T1000 (cell line): ENCODE data around the gene FLRT1.
A peak's percentile ranks its signal among the peaks of the same experiment; 100 is the strongest.

ENCODE experiments used
- DNase-seq: peaks from one replicate; lab custom pipeline; 2025; ENCODE audit warnings: mixed read lengths; lab: John Stamatoyannopoulos, UW

FLRT1 gene, protein sequence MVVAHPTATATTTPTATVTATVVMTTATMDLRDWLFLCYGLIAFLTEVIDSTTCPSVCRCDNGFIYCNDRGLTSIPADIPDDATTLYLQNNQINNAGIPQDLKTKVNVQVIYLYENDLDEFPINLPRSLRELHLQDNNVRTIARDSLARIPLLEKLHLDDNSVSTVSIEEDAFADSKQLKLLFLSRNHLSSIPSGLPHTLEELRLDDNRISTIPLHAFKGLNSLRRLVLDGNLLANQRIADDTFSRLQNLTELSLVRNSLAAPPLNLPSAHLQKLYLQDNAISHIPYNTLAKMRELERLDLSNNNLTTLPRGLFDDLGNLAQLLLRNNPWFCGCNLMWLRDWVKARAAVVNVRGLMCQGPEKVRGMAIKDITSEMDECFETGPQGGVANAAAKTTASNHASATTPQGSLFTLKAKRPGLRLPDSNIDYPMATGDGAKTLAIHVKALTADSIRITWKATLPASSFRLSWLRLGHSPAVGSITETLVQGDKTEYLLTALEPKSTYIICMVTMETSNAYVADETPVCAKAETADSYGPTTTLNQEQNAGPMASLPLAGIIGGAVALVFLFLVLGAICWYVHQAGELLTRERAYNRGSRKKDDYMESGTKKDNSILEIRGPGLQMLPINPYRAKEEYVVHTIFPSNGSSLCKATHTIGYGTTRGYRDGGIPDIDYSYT

DNA sequence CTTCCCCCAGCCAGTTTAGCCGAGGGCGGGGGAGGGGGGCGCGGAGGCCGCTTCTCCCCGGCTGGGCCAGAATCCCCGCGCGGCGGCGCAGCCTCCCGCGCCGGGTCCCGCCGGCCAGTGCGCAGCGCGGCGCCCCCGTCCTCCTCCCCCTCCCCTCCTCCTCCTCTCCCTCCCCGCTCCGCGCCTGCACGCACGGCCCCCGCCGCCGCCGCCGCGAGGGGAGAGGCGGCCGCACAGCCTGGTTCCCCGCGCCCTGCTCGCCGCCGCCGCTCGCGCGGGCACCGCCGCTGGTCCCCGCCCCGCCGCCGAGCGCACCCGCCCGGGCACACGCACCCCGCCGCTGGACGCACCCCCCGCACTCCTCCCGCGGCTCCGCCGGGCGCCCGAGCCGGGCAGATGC, at the start of gene FLRT1:
Gene FLRT1 (plus strand): TSS at position 356 of the 400 bp plus-strand sequence. CDS start 80,337 bp downstream, outside the sequence.
- DNase-seq, result no peak

DNA sequence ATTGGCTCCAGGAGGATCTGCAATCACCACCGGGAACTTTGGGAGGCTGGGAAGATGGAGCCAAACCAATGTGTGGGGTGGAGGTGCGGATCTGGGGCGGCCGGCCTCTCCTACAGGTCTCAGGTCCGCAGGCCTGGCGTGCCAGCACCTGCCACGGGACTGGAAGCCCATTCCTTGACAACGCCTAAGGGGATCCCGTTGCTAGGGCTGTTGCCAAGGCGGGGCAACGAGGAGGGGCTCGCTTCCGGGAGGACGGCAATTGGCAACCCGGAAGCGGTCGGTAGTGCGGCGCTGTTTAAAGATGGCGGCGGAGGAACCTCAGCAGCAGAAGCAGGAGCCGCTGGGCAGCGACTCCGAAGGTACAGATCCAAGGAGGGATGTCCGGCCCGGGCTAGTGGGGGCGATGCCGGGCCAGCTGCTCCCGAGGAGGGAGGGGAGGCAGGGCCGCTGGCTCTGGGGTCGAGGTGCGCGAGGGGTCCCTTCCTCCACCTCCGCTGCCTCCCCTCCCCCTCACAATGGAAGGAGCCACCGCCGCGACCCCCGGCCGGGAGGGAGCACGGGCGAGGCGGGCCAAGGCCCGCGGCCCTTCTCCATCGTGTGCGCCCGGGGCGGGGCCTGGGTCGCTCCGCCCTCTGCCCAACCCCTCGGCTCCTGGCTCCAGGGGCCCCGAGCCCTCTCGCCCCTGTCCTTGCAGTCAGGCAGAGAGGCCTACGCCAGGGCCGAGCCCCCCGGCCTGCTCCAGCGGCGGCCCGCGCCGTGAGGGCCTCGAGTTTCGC, 49.4 kb upstream of the FLRT1 start, which contains the start of gene OTUB1:
Gene OTUB1 (plus strand): TSS at position 283 of the 776 bp plus-strand sequence. CDS start 19 bp downstream, at position 302.
- DNase-seq, result peak; percentile 85

DNA sequence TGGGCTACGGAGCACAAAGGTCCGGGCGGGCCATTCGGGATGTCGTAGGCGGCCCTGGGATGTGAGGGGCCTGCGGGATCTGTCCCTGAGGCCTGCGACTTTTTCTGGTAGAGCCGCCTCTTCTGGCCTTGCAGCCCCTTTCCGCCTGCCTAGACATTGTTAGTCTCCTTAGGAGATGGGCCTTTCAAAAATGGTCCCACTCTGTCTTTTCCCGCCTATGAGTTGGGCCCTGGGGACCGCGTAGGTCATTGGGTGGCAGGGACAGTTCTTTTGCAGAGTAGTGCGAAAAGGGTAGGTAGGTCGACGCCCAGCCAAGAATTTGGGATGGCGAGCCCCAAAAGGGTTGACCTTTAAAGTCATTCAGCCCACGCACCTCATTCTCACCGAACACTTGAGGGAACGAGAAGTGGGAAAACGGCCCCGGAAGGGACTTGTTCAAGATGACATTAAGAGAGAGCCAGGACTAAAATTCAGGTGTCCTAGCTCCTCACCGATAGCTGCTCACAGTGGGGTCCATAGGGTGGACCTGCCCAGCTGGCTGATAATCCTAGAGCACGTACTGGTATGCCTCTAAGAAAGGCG, 48.7 kb upstream of the FLRT1 start:
- DNase-seq, result no peak

DNA sequence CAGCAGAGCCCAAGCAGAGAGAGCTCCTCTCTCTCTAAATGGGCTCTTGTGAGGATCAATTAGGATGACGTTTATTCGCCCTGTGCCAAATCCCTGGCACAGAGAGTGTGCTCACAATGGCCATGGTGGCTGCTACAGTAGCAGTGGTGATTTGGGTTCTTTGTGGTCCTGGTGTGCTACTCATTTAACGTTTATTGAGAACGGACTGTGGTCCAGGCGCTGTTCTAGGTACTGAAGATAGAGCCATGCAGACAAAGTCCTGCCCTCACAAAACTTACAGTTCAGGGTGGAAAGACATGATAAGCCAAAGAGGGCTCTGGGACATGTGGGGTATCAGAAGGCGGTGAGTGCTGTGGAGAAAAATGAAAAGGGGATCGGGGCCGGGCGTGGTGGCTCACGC, 44.2 kb upstream of the FLRT1 start:
- no peak for DNase-seq

DNA sequence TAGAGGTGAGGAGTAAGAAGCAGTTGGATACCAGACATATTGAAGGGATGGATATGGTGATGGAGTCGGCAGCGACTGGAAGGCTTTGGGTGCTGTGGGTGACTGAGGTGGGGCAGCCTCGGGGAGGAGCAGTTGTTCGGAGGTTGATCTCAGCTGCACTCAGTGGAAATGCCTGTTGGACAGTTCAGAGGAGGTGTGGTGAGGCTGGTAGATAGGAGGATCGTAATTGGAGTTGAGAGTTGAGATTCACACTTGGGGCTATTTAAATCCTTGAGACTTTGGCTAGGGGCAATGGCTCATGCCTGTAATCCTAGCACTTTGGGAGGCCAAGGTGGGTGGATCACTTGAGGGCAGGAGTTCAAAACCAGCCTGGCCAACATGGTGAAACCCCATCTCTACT, 42.6 kb upstream of the FLRT1 start:
- no peak for DNase-seq

DNA sequence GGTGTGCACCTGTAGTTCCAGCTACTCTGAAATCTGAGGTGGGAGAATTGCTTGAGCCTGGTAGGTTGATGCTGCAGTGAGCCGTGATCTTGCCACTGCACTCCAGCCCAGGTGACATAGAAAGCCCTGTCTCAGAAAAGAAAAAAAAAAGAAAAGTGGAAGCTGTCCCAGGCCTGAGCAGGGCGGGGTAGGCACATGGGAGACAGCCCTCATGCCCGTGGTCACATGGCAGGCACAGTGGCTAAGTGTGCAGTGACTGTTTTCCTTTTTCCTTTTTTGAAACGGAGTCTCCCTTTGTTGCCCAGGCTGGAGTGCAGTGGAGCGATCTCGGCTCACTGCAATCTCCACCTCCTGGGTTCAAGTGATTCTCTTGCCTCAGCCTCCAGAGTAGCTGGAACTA, 41.7 kb upstream of the FLRT1 start:
- DNase-seq, result no peak

DNA sequence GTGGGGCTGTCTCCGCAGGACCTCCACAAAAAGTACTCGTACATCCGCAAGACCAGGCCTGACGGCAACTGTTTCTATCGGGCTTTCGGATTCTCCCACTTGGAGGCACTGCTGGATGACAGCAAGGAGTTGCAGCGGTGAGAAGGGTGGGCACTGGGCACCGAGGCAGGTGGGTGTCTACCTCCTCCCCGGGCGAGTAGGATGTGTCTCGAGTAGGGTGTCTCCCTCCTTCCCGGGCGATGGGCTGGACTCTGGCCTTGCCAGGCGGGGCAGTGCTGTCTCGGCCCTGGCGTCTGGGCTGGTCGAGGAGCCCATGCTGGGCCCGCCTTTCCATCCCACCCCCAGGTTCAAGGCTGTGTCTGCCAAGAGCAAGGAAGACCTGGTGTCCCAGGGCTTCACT, 39.2 kb upstream of the FLRT1 start:
- no peak for DNase-seq

DNA sequence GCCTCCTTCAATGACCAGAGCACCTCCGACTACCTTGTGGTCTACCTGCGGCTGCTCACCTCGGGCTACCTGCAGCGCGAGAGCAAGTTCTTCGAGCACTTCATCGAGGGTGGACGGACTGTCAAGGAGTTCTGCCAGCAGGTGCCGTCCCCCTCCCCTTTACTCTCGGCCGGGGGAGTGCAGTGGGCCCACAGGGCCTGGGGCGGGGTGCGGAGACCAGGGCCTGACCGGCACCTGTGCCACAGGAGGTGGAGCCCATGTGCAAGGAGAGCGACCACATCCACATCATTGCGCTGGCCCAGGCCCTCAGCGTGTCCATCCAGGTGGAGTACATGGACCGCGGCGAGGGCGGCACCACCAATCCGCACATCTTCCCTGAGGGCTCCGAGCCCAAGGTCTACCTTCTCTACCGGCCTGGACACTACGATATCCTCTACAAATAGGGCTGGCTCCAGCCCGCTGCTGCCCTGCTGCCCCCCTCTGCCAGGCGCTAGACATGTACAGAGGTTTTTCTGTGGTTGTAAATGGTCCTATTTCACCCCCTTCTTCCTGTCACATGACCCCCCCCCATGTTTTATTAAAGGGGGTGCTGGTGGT, 38.5 kb upstream of the FLRT1 start:
- no peak for DNase-seq

DNA sequence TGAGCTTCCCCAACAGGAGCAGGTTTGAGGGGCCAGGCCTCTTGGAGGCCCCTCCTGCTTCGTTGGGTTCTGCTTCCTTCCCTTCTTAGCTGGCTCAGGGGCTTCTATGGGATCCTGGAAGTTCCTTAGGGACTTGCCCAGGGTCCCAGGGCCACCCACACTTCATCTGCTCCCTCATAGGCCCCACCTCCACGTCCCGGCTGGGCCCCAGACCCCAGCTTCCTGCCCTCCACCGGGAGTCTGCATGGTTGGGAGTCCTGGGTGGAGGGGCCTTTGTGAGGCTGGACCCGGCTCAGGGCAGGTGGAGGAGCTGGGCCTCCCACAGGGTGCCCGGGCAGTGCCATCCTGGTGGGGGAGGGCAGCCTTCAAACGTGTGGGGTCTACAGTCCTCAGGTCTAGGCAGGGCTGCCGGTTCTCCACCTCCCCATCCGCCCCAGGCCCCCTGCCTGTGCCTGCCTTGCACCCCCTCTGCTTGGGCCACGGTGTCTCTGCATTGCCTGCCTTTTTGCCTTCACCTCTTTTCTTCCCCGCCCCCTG, 37.9 kb upstream of the FLRT1 start:
- no peak for DNase-seq

DNA sequence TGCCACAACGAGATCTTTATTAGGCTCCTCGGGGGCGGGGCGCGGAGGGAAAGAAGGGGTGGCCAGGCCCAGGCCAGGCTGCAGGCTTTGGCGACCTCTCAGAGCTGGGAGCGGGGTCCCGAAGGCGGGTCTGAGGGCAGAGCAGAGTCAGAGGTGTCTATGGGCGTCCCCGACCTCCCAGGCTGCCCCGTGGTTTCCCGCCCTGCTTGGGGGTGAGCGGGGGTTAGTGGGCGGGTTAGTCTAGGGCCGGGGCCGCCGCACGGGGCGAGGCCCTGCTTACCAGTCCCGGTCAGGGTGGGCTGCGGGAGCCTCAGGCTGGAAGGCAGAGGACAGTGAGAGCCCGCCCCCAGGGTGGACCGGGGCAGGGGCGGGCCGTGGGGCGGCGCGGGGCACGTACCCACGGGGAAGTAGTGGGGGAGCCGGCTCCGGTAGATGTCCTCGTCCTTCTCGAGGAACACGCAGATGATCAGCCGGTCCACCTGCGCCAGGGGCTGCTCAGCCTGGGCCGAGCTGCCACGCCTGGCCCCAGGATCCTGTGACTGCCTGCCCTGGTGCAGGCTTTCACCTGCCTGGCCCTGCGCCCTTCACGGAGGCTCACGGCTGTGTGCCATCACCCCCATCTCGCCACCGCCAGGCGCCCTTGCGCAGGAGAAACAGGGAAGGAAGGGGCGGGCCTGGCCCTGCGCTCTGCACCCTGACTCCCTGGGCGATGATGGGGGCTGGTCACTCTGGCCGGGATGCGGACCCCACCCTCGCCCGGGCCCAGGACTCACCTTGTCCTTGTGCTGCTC, 37.0 kb upstream of the FLRT1 start:
- no peak for DNase-seq

DNA sequence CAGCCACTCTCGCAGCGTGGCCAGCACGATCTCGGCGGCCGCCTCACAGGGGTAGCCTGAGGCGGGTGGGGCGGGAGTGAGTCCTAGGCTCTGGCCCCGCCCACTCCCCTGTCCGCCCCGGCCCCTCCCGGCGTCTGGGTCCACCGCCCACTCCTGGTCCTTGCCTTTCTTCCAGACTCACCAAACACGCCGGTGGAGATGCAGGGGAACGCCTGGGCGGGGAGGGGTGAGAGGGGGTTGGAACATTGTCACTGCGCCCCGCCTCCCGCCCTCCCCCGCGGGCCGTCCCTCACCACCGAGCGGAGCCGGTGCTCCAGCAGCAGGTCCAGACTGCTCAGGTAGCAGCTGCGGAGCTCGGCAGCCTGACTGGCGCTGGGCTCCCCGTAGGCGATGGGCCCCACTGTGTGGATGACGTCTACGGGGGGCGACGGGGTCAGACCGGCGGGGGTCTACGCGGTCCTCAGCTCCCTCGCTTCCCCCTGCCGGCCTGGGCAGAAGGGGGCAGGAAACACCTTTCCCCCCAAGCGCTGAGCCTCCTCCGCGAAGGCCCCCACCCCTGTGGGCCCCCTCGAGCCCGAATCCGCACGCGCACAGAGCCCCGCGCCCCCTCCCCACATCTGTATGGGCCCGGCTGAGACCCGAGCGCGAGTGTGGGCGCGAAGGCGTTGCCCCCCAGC, 36.2 kb upstream of the FLRT1 start:
- no peak for DNase-seq

DNA sequence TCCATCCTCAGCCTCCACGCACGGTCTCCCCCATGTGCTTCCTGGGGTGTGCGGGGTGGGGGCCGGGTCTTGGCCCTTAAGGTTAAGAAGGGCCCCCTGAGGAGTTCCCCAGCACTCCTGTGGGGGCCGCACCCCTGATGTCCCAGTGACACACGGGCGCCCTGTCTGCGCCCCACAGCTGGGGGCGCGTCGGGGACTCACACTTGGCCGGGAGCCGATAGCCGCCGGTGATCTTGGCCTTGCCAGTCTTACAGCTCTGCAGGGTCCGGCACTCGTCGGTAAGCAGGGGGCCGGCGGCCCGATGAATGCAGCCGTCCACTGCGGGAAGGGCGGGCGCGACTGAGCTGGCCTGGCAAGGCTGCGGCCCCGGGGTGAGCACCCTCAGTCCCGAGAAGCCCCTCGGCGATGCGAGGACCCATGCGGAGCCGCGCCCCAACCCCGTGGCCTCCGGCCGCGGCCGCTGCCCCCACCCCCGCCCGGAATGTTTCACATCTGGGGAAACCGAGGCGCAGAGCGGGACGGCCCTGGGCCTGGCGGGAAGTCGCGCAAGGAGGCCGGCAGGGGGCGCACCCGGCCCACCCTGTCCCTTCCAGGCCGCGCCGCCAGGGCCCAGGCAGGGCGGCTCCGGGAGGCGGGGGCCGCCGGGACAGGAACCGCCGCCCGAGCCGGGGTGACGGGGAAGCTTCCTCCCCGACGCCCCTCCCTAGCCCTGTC, 35.5 kb upstream of the FLRT1 start:
- DNase-seq, result no peak

DNA sequence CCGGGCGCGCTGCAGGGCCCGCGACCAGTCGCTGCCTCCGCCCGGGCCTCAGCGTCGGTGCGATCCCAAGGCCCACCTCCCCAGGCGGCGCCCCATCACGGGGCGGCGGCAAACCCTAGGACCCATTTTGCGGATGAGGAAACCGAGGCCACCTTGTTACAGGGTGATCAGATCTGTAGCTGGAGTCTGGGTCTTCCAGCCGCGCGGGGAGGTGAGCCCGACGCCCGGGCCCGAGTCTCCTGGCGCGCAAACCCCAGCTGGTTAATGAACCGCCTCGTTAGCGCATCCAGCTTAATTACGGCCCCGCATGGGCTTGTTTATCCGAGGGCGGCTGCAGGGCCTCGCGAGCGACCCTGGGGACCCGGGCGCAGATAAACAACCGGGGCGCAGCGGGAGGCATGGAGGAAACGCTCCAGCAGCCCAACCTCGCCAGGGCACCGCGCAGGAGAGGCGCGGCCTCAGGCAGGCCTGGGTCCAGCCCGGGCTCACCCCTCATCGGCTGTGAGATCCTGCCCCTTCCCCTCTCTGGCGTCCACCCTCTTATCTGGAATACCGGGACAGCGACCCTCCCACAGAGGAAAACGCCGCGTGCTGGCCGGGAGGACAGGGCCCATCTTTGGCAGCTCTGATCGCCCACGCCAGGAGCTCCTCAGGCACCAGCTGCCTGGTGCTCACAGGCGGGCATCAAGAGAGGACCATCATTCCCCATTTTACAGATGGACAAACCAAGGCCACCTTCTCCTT, 34.8 kb upstream of the FLRT1 start:
- DNase-seq, result no peak

DNA sequence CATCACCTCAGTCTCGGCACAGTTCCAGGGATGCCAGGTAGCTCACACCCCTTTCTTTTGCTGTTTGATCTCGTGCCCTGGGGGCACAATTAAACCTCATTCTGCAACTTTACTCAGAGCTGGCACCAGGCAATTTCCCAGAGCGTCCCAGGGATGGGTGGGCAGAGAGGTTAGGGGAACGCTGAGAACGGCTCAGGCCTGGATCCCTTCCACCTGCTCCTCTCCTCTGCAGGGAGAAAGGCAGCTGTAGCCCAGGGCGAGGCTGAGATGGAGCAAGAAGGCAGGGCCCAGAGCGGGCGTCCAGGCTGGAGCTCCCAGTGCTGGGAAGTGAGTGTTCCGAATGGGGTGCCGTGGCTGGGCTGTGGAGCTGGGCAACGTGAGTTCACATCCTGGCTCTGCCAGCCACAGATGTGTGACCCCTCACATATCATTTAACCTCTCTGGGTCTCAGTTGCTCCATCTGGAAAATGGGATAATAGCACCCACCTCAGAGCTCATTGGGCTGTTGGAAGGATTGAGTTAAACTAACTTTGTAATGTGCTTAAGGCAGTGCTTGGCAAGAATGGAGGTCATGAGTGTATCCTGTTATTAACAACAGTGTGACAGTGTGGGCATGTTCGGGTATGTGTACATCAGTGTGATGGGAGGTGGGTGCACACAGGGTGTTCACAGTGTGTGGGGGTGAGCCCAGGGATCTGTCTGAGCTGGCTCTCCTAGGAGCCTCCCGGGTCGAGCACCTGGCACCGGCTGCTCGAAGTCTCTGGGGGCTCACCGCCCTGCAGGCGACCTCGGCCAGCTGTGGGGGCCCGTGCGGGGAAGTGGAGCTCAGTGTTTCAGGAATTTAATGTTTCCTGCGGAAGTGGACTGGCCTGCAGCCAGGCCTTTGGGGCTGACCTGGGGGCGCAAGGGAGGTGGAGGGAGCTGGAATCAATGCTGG, 34.0 kb upstream of the FLRT1 start:
- DNase-seq, result peak; percentile 41

DNA sequence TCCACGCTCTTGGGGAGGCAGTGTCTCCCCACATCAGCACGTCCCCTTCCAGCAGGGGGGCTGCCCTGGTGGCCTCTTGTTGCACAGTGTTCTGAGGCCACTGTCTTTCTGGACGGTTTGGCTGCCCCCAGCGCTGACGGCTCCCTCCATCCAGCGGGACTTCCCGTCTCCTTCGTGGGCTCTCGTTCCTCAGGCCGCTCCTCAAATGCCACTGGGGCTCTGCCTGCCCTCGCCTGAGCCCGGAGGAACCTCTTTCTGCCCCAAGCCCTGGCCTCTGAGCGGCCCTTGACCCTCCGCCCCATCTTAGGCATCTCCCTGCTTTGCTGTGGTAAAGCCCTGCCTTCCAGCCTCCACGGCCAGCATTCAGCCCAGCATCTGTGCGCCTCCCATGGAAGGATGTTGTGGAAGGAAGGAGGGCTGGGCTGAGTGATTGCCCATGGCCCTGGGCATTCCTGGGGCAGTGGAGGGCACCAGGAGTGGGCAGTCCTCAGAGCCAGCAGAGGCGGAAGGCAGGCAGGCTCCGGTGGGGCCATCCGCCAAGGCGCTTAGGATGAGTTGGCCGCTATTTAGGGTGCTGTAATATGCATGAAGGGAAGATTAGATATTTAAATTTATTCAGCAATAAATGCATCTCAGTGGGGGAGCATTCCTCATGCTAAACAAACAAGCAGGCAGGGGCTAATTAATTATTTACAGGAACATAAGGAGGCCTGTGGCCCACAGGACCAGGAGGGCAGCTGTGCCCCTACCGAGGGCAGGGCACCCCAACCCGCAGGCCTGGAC, 31.7 kb upstream of the FLRT1 start:
- DNase-seq, result peak; percentile 74

DNA sequence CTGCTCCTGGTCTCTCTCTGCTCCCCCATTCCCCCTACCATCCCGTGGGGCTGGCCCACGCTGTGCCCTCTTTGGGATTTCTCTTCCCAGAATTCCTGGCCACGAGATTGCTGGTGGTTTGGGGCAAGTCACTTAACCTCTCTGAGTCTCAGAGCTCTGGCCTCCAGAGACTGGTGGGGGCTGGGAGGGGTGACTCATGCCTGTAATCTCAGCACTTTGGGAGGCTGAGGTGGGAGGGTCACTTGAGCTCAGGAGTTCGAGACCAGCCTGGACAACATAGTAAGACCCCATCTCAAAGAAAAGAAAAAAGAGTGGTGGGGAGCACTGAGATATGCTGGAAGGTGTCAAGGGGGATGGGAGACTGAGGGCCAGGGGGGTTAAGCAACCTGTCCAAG, 31.1 kb upstream of the FLRT1 start:
- DNase-seq, result peak; percentile 51

DNA sequence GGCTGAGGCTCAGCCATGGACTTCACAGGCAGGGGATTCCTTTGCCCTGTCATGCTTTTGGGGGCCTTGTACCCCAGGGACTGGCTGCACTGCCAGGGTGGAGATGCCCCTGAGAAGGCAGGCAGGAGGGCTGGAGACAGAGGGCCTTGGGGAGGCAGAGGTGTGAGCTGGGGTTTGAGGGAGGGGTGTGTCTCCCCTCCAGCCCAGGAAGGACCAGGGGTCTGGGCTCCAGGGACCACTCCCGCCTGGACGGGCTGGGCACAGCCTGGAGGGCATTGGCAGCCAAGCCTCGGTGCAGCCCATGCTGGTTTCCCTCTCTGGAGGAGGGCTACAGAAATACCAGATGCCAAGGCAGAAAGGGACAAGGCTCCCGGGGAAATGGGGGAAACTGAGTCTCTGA, 30.0 kb upstream of the FLRT1 start:
- DNase-seq, result no peak
